Limb (tissue), 2 donors: Measurements from ENCODE around the gene LPCAT3.
"Not testable (repeated sequence)": the region's sequence is repeated elsewhere in the genome, so short reads cannot be mapped to it uniquely, and the experiment has no call there.

Experiments
- DNase-seq, 2 donors: peaks; one replicate each; pipeline ENCODE4 v3.0.0-alpha.2; 2016; ENCODE audit errors: extremely low spot score in 2 of 2

The LPCAT3 gene

GRCh38 chr12:7037411-7037810 lies 19.1 kb upstream of the LPCAT3 start:
- not testable (repeated sequence) for DNase-seq

DNA sequence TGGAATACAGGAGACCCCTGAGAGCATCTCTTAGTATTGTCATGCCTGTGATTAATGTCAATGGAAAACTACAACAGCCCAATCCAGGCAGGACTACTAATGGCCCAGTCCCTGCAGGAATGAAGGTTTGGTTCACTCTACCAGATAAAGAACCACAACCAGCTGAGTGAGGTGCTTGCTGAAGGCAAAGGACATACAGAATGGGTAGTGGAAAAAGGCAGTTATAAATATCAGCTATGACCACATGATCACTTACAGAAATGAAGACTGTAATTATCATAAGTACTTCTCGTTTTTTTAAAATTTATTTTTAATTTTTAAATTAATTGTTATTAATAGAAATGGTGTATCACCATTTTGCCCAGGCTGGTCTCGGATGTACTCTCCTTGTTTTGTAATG lies 17.2 kb upstream of the LPCAT3 start:
- no peak for DNase-seq

GRCh38 chr12:7034464-7034863 lies 16.2 kb upstream of the LPCAT3 start:
- DNase-seq, result no peak

- DNase-seq, result no peak
These were observed 14.7 kb upstream of the LPCAT3 start for GRCh38 chr12:7032990-7033389.

- no peak for DNase-seq
These were observed 13.0 kb upstream of the LPCAT3 start for GRCh38 chr12:7031306-7031705.

- DNase-seq, result no peak
These were observed 8.6 kb upstream of the LPCAT3 start for GRCh38 chr12:7026854-7027253.

GRCh38 chr12:7023114-7023513 lies 4.8 kb upstream of the LPCAT3 start:
- no peak for DNase-seq

DNA sequence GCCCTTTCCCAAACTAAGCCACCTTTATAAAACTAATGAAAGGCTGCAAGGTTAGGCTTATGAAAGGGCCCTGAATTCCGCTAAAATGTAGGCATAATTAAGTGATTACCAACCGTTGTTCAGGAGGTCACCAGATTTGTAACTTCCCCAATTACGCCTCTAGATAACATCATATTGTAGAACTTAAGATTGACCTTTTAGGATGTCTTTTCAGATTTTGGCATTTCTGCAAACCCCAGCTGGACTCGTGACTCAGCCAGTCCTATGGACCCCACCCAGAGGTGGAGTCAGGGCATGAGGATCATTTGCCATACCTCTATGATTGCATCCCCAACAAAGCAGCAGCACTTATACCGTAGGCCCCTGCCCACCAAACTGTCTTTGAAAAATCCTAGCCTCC lies 3.7 kb upstream of the LPCAT3 start:
- no peak for DNase-seq

DNA sequence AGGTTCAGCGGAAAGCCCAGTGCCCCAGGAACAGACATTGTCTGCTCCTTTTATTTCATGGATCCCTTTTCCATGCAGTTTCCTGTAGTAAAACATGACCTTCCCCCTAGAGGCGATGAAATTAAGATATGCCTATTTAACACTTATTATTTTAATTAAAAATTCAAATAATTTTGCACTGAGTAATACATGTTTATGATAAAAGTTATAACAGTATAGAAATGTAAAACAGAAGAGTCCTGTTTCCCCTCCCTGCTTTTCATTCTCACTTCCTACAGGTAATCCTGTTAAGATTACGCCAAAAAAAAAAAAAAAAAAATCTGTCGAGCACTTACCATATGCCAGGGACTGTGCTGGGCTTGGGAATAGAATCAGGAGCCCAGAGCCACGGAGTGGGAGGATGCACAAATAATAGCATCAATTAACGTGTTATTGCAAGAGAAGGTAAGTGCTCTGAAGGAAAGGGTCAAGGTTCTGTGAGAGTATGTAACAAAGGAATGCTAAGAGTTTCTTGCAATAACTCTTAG lies 830 bp upstream of the LPCAT3 start:
- no peak for DNase-seq

GRCh38 chr12:7017870-7018349 lies 366 bp downstream of the LPCAT3 start:
- no peak for DNase-seq

GRCh38 chr12:7016958-7017571 lies 1.2 kb downstream of the LPCAT3 start:
- no peak for DNase-seq

DNA sequence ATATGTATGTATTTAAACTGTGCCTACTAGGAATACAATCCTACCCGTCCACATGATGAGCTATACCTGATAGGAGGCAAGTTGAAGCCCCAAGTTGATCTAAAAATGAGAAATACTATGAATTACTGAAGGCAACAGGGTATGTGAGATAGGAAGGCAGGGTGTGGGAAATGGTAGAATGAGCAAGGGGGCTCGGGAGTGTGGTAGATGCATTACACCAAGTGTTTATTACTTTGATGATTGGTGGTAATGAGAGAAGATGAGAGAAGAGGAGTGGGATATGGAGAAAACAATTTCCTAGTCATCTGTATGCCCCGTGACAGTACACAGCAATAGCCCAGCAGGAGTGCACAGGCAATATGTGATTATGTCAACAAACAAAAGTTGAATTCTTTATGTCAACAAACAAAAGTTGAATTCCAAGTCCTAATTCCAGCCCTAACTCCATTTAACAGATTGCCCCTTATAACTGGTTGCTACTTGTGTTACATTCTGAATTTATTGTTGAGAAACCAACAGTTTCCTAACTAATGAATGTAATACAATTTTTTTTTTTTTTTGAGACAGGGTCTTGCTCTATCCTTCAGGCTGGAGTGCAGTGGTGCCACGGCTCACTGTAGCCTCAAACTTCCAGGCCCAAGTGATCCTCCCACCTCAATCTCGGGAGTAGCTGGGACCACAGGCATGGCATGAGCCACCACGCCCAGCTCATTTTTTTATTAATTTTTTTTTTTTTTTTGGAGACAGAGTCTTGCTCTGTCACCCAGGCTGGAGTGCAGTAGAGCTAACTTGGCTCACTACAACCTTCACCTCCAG lies 2.5 kb downstream of the LPCAT3 start:
- DNase-seq, result no peak

DNA sequence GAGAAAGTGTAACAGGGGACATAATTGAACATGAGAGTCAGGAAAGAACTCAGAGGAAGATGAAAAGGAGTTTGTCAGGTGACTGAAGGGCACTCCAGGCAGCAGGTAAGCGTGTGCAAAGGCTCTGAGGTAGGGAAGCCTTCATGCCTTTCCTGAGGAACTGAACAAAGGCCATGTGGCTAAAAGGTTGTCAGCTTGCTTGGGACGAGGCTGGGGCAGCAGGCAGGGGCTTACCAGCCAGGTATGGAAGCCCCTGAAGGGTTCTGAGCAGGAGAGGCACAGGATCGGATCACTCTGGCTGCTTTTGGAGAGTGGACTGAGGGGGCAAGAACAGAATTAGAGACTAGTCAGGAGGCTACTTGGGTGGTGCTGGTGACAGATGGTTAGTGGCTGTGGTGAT lies 5.2 kb downstream of the LPCAT3 start:
- DNase-seq, result no peak

DNA sequence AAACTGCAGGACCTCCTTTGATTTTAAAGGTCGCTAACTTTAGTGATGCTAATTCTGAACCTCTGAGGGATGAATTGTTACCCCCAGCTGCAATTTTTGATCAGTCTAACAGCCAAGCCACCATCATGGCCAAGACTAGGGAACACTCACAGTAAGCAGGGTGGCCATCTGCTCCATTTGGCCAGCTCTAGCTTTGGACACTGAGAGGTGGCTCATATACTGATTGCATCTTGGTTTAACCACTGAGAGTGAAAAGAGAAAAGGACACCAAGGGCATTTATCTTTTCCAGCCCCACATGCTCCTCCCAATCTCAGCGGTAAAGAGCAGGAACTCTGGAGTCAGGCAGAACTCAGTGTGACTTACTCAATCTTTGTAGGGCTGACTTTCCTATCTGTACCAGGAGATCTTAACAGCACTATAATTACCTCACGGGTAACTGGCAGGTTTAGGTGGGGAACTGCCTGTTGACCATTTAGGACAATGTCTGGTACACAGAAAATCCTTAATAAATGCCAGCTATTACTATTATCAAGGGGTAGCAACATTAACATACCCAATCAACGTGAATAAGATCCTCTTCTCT lies 6.2 kb downstream of the LPCAT3 start:
- no peak for DNase-seq

DNA sequence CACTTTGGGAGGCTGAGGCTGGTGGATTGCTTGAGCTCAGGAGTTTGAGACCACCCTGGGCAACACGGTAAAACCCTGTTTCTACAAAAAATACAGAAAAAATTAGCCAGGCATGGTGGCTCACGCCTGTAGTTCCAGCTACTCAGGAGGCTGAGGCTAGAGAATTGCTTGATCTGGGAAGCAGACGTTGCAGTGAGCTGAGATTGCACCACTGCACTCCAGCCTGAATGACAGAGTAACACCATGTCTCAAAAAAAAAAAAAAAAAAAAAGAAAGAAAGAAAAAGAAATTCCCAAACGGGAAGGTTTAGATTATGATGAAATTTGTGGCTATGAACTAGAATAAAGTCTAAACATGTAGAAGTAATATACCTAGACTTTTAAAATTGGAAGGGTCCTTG lies 6.9 kb downstream of the LPCAT3 start:
- not testable (repeated sequence) for DNase-seq

- DNase-seq, result no peak
These were observed 8.8 kb downstream of the LPCAT3 start for GRCh38 chr12:7009512-7009911.

GRCh38 chr12:7008864-7009263 lies 9.4 kb downstream of the LPCAT3 start:
- no peak for DNase-seq

GRCh38 chr12:7006639-7007038 lies 11.6 kb downstream of the LPCAT3 start:
- no peak for DNase-seq

- DNase-seq, result no peak
These were observed 13.0 kb downstream of the LPCAT3 start for GRCh38 chr12:7005311-7005710.

DNA sequence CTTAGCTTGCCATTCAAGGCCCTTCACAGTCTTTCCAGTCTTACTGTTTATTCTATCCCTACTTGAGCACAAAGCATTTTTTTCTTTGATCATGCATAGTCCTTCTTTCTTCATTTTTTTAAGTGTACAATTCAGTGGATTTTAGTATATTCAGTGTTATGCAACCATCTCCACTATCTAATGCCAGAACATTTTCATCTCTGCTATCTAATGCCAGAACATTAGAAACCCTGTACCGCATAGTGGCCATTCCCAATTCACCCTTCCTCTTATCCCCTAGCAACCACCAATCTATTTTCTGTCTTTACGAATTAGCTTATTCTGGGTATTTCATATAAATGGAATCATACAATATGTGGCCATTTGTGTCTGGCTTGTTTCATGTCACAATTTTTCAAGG lies 13.4 kb downstream of the LPCAT3 start:
- no peak for DNase-seq

DNA sequence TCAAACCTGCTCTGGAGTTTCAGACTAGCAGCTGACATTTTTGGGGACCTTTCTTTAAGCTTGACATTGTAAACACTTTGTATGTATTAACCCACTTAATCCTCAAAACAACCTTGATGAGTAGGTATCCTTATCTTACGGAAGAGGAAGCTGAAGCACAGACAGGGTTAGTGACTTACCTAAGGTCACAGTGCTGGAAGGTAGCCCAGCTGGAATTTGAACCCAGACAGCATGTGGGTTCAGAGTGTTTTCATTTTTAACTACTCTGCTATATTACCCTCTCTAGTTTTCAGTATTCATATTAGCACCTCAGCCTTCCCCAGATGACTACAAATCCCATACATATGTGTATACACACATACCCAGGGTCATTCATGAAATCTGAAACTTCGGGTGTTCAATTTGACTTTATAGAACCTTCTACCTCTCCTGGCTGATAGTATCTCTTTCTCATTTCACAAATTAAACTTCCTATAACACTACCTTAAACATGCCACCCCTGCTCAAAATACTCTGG lies 13.9 kb downstream of the LPCAT3 start:
- no peak for DNase-seq

- DNase-seq, result no peak
These were observed 16.2 kb downstream of the LPCAT3 start for GRCh38 chr12:7001921-7002591.
